GM21390 (cell line): ENCODE data around the gene TEX38.
"Not testable (repeated sequence)": the region's sequence is repeated elsewhere in the genome, so short reads cannot be mapped to it uniquely, and the experiment has no call there.

ENCODE experiments used
- ATAC-seq: cut with Tn5 transposase; IDR thresholded peaks from one replicate; pipeline ENCODE4 v1.9.1; 2021; ENCODE audit not compliant: unreplicated experiment

The TEX38 gene

GRCh38 chr1:46687093-46687659, 15.5 kb downstream of the TEX38 start:
- ATAC-seq = no peak

DNA sequence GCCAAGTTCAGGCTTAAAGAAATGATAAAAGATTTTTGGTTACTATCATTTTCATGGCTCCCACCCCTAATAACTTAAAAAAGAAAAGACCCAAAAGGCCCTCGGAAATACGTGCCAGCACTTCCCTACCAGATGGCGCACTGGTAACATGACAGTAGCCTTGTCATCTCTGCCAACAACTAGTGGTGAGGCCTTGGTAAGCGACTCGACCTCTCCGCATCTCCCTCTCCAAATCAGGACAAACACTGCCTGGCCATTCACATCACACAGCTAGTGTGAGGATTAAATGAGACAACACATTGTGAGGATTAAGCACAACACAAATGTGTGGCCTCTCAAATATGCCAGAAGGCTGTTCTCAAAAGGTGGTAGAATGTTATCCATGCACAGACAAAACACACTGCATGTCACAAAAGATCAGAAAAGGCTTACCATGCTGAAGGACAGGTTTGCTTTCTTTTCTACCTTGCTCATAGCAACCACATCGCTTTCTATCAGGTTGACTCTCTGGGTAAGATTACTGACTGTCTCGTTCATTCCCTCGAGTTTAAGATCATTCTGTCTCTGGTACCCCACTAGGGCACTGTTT, 16.4 kb downstream of the TEX38 start:
- ATAC-seq = no peak

DNA sequence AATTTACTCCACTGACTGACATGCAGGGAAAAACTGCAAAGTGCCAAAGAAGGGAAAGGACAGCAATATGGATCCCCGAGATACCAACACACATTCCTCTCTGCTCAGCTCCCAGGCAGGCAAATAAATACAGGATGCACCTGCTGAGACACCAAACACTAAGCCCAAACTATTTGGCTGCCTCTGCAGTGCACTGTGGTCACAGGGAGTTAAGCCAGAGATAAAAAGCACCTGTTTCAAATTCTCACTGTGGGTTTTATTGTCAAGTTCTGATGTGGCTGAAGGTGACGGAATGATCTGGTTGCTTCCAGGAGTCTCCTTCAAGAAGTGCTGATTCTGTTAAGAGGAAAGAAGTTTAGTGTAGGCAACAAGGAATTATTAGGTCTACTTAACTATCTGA, 17.7 kb downstream of the TEX38 start:
- ATAC-seq = no peak

- ATAC-seq = no peak
Observed at GRCh38 chr1:46689897-46690296, 18.2 kb downstream of the TEX38 start.

DNA sequence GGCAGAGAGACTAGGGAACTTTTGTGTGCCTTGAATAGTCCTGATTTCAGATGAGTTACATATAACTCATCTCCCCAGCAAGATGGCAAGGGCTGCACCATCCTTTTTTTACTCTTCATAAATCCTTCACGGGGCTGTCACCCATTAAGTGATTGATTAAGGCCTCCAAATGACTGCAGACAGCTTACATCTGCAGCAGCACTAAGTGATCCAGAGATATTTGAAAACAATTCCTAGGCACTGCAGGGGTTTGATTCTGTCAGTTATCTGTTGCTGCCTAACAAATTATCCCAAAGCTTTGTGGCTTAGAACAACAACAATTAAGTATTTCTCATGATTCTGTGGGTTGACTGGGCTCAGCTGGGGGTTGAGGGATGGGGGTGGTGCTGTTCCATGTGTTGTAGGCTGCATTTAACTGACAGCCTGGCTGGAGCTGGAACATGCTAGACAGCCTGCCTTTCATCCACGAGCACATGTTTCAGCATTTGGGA, 19.3 kb downstream of the TEX38 start:
- no peak for ATAC-seq

DNA sequence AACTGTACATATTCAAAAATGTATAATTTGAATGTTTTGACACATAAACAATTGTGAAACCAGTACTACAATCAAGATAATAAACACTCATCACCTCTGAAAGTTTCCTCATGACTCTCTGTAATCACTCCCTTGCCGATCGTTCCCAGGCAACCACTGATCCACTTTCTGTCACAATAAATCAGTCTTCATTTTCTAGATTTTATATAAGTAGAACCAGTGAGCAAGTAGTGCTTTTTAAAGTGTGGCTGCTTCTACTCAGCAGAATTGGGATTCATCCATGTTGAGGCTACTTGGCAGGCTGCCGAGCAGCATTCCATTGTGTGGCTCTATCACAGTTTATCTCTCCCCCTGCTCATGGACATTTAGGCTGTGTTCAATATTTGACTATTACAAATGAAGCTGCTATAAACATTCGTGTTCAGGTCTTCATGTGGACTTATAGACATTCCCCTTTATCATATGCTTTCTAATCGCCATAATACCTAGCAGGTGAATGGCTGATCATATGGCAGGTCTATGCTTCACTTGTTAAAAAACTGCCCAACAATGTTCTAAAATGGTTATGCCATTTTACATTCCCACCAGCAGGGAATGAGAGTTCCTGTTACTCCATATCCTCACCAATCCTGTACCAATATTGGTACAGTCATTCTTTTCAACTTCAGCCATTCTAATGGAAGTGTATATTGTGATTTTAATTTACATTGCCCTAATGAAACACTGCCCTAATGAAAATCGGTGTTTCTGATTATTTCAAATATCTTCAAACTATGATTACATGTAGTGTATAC, 20.5 kb downstream of the TEX38 start:
- no peak for ATAC-seq

- ATAC-seq = no peak
Observed at GRCh38 chr1:46692811-46693770, 21.4 kb downstream of the TEX38 start.

DNA sequence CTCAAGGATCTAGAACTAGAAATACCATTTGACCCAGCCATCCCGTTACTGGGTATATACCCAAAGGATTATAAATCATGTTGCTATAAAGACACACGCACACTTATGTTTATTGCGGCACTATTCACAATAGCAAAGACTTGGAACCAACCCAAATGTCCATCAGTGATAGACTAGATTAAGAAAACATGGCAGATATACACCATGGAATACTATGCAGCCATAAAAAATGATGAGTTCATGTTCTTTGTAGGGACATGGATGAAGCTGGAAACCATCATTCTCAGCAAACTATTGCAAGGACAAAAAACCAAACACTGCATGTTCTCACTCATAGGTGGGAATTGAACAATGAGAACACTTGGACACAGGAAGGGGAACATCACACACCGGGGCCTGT, 23.0 kb downstream of the TEX38 start:
- ATAC-seq = not testable (repeated sequence)

DNA sequence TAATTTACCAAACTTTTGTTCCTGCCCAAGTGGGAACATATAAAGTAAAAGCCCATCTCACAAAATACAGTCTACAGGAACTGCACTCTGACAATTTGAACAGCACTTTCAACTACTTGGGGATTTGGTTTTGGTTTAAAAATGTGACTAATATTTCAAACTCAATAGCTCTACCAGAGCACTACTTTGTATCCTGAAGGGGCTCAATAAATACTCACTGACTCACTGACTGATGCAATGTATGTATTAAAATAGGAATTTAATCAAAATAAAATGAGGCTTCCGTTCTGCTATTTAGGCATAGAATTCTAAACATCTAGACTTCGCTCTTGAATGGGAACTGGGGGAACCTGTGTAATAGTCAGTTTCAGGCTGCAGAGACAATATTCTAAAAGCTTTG, 25.4 kb downstream of the TEX38 start:
- ATAC-seq = no peak

DNA sequence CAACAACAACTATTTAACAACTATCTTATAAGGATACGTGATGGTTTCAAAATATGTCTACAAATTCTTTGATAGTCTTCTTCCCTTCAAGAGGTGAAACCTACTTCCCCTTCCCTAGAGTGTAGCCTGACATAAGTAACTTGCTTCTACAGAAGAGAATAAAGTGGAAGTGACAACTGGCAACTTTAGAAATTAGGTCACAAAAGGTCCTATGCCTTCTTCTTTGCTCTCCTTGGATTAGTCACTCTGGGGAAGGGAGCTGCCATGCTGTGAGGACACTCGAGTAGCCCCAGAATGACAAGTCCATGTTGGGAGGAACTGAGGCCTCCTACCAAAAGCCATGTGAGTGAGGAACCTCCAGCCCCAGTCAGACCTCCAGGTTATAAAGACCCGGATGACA, 28.0 kb downstream of the TEX38 start:
- no peak for ATAC-seq

- no peak for ATAC-seq
Observed at GRCh38 chr1:46703927-46704641, 32.4 kb downstream of the TEX38 start.

- no peak for ATAC-seq
Observed at GRCh38 chr1:46705408-46705807, 33.8 kb downstream of the TEX38 start.

DNA sequence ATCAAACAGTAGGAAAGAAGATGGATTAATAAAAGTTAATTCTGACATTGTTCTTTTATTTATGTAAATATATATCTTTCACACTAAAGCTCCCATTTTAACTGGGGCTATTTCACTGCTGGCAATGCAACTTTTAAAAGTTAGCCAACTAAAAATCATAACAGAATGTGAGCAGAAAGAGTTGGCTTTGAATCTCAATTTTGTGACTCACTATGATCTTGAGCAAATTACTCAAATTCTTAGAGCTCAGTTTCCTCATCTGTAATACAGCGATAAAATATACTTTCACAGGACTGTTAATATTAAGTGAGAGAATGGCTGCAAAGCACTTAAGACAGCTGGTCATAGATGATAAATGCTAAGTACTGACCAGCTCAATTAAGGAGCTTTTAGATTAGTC, 36.5 kb downstream of the TEX38 start:
- ATAC-seq = no peak

DNA sequence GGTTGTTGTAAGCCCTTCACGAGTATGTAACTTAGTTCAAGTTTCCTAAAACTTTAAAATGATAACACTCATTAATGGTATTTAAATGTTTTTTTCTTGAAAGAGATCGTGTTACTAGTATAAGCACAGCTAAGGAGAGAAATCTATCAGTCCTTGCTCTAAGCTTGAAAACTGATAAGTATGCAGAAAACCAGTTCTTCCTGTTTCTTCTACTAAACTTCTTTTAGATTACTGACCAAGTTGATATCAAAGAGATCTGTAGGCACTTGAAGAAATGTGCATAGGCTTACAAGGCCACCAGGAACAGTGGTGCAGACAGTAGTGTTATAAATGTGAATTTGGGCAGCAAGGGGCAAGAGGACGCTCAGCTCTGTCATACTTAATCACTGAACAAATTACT, 43.3 kb downstream of the TEX38 start:
- no peak for ATAC-seq

DNA sequence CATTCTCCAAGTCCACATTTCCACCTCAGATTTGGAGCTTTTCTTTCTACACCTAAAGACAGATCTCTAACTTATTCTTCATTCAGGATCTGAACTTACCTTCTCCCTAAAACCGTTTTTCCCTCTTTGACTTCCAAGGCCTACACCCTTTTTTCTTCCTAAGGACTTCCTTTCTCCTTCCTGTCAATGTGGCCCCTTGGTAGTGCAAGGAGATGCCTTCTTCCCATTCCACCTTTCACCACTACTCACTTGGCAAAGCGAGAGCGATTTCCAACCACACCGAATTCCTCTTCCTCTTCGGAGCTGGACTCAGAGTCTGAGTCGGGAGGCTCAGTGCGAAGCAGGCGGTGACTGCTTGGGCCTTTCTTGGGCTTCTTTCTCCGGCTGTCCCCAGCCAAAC, 46.0 kb downstream of the TEX38 start:
- no peak for ATAC-seq

DNA sequence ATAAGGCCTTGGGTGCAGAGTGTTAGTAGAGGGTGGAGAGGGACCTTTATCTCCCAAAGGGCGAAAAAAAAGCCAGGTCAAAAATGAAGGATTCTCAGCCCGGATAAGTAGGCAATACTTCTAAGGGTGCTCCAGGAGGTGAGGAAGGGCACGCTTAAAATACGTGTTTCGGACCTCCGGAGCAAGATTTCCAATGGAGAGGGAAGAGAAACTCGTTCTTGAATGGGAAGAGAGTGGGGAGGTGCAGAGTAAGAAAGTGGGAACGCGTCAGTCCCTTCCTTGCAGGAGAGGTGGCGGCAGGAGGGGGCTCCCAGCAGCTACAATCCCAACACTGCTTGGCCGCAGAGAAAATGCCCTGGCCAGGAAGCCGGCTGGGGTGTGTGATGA, 46.7 kb downstream of the TEX38 start:
- peak; percentile 12 for ATAC-seq

GRCh38 chr1:46718727-46719622, 47.3 kb downstream of the TEX38 start, which contains the start of gene EFCAB14:
TSS of gene EFCAB14 (minus strand) at chr1:46719114. CDS start at chr1:46718087, 1,027 bp downstream.
- ATAC-seq = peak; percentile 97

GRCh38 chr1:46719689-46720088, 48.0 kb downstream of the TEX38 start:
- ATAC-seq = no peak

DNA sequence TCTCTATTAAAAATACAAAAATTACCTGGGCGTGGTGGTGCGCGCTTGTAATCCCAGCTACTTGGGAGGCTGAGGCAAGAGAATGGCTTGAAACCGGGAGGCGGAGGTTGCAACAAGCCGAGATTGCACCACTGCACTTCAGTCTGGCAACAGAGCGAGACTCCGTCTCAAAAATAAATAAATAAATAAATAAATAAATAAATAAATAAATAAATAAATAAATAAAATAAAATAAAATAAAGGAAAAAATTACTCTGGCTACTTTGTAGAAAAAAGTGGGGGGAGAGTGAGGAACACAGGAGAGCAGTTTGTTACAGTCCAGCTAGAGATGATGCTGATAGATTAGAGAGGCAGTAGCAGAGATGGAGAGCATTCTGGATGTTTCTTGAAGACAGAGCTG, 48.7 kb downstream of the TEX38 start:
- not testable (repeated sequence) for ATAC-seq
